Measurements from ENCODE around the gene TMIE. TPM values are rescaled to one million over a fixed set of nuclear protein-coding genes. Genes with fewer than 3 reads are reported as not detected.

TMIE gene
- total and polyA plus RNA-seq, 2 donors (not counting 1 experiment from before 2014, with no cell fraction given): 0.27 to 2.0 TPM

- Histone ChIP-seq H4K20me1 (ENCODE audit: control insufficient read depth, extremely low read depth, insufficient read depth, low read length) (peaks cover 1% of the 10 kb centered on the region), H3K27ac (ENCODE audit: insufficient read depth, low read length) (no peak overlapping the region), H3K4me1 (ENCODE audit: control insufficient read depth, extremely low read depth, insufficient read depth, low read length) (no peaks in the 10 kb centered on the region), H3K4me2 (ENCODE audit: extremely low read depth, insufficient read depth, low read length) (no peak overlapping the region), H3K27me3 (ENCODE audit: control insufficient read depth, insufficient read depth, low read length) (peaks cover 18% of the 10 kb centered on the region), H3K9ac (ENCODE audit: insufficient read depth, low read length) (no peak overlapping the region), H3K36me3 (ENCODE audit: control insufficient read depth, insufficient read depth, low read length) (no peaks in the 10 kb centered on the region), H3K79me2 (ENCODE audit: control insufficient read depth, insufficient read depth, low read length) (no peaks in the 10 kb centered on the region), H3K9me3 (ENCODE audit: control insufficient read depth, insufficient read depth, low read depth, low read length) (no peaks in the 10 kb centered on the region), H3K4me3 (replicated peaks in 1 of 4; ENCODE audit: control extremely low read depth in 1 of 4, insufficient read depth in 1 of 4, low read depth in 3 of 4, low read length in 4 of 4) (no peak overlapping the region), H2AFZ (ENCODE audit: low read length) (no peak overlapping the region)
- DNase-seq (ENCODE audit: low read depth in 2 of 2): no peak
- TF ChIP-seq CTCF (conservative IDR thresholded peaks at IDR 0.05 in 1 of 2, IDR thresholded peaks at IDR 0.05 in 1 of 2; ENCODE audit: low read depth in 1 of 2, low read length in 2 of 2) (no peak), EZH2 (IDR thresholded peaks at IDR 0.05; ENCODE audit: low read length, missing control alignments) (no peak)
Observed at GRCh38 chr3:46699676-46700523, 1.3 kb upstream of the TMIE start.

- no peak overlapping the region for H3K9ac ChIP-seq (ENCODE audit: insufficient read depth, low read length)
- H3K36me3 ChIP-seq (ENCODE audit: control insufficient read depth, insufficient read depth, low read length): no peaks in the 10 kb centered on the region
- H3K9me3 ChIP-seq (ENCODE audit: control insufficient read depth, insufficient read depth, low read depth, low read length): no peaks in the 10 kb centered on the region
- no peak for DNase-seq (ENCODE audit: low read depth in 2 of 2)
- no peaks in the 10 kb centered on the region for H3K4me1 ChIP-seq (ENCODE audit: control insufficient read depth, extremely low read depth, insufficient read depth, low read length)
- H3K27me3 ChIP-seq (ENCODE audit: control insufficient read depth, insufficient read depth, low read length): peaks cover 18% of the 10 kb centered on the region
- no peak overlapping the region for H2AFZ ChIP-seq (ENCODE audit: low read length)
- no peak overlapping the region for H3K27ac ChIP-seq (ENCODE audit: insufficient read depth, low read length)
- no peak for TF ChIP-seq EZH2 (IDR thresholded peaks at IDR 0.05; ENCODE audit: low read length, missing control alignments)
- H3K4me3 ChIP-seq (replicated peaks in 1 of 4; ENCODE audit: control extremely low read depth in 1 of 4, insufficient read depth in 1 of 4, low read depth in 3 of 4, low read length in 4 of 4): no peak overlapping the region
- peaks cover 1% of the 10 kb centered on the region for H4K20me1 ChIP-seq (ENCODE audit: control insufficient read depth, extremely low read depth, insufficient read depth, low read length)
- H3K79me2 ChIP-seq (ENCODE audit: control insufficient read depth, insufficient read depth, low read length): no peaks in the 10 kb centered on the region
- no peak overlapping the region for H3K4me2 ChIP-seq (ENCODE audit: extremely low read depth, insufficient read depth, low read length)
Observed at GRCh38 chr3:46700772-46701171, 420 bp upstream of the TMIE start.

GRCh38 chr3:46702246-46703012, 1.2 kb downstream of the TMIE start:
- peaks cover 1% of the 10 kb centered on the region for H4K20me1 ChIP-seq (ENCODE audit: control insufficient read depth, extremely low read depth, insufficient read depth, low read length)
- H2AFZ ChIP-seq (ENCODE audit: low read length): no peak overlapping the region
- H3K27me3 ChIP-seq (ENCODE audit: control insufficient read depth, insufficient read depth, low read length): peaks cover 18% of the 10 kb centered on the region
- H3K27ac ChIP-seq (ENCODE audit: insufficient read depth, low read length): no peak overlapping the region
- no peaks in the 10 kb centered on the region for H3K4me1 ChIP-seq (ENCODE audit: control insufficient read depth, extremely low read depth, insufficient read depth, low read length)
- no peak for DNase-seq (ENCODE audit: low read depth in 2 of 2)
- TF ChIP-seq EZH2 (IDR thresholded peaks at IDR 0.05; ENCODE audit: low read length, missing control alignments): no peak
- TF ChIP-seq CTCF (conservative IDR thresholded peaks at IDR 0.05 in 1 of 2, IDR thresholded peaks at IDR 0.05 in 1 of 2; ENCODE audit: low read depth in 1 of 2, low read length in 2 of 2): no peak
- H3K4me2 ChIP-seq (ENCODE audit: extremely low read depth, insufficient read depth, low read length): no peak overlapping the region
- no peak overlapping the region for H3K4me3 ChIP-seq (replicated peaks in 1 of 4; ENCODE audit: control extremely low read depth in 1 of 4, insufficient read depth in 1 of 4, low read depth in 3 of 4, low read length in 4 of 4)
- no peaks in the 10 kb centered on the region for H3K36me3 ChIP-seq (ENCODE audit: control insufficient read depth, insufficient read depth, low read length)
- no peak overlapping the region for H3K9ac ChIP-seq (ENCODE audit: insufficient read depth, low read length)
- no peaks in the 10 kb centered on the region for H3K79me2 ChIP-seq (ENCODE audit: control insufficient read depth, insufficient read depth, low read length)
- no peaks in the 10 kb centered on the region for H3K9me3 ChIP-seq (ENCODE audit: control insufficient read depth, insufficient read depth, low read depth, low read length)

Measured in fibroblast of lung (primary cell).